ENCODE measurements around the gene CCDC39.

The CCDC39 gene

GRCh38 chr3:180698760-180699270, 19.5 kb upstream of the CCDC39 start:
- in situ Hi-C loops (cut with MboI; ENCODE audit: low sequenced_read_pairs, unreplicated experiment), result no loop called here
- TF ChIP-seq, protein P1, sequence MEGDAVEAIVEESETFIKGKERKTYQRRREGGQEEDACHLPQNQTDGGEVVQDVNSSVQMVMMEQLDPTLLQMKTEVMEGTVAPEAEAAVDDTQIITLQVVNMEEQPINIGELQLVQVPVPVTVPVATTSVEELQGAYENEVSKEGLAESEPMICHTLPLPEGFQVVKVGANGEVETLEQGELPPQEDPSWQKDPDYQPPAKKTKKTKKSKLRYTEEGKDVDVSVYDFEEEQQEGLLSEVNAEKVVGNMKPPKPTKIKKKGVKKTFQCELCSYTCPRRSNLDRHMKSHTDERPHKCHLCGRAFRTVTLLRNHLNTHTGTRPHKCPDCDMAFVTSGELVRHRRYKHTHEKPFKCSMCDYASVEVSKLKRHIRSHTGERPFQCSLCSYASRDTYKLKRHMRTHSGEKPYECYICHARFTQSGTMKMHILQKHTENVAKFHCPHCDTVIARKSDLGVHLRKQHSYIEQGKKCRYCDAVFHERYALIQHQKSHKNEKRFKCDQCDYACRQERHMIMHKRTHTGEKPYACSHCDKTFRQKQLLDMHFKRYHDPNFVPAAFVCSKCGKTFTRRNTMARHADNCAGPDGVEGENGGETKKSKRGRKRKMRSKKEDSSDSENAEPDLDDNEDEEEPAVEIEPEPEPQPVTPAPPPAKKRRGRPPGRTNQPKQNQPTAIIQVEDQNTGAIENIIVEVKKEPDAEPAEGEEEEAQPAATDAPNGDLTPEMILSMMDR (IDR thresholded peaks at IDR 0.05; ENCODE audit: borderline replicate concordance, control extremely low read depth, extremely low read depth, insufficient read depth, missing control alignments), result no peak
- DNase-seq (ENCODE audit: low spot score), result no peak

GRCh38 chr3:180694321-180694720, 15.0 kb upstream of the CCDC39 start:
- no peak for DNase-seq (ENCODE audit: low spot score)
- in situ Hi-C loops (cut with MboI; ENCODE audit: low sequenced_read_pairs, unreplicated experiment), result no loop called here

GRCh38 chr3:180693656-180694055, 14.4 kb upstream of the CCDC39 start:
- no peak for DNase-seq (ENCODE audit: low spot score)
- TF ChIP-seq, protein P1 (IDR thresholded peaks at IDR 0.05; ENCODE audit: borderline replicate concordance, control extremely low read depth, extremely low read depth, insufficient read depth, missing control alignments), result no peak
- in situ Hi-C loops (cut with MboI; ENCODE audit: low sequenced_read_pairs, unreplicated experiment), result no loop called here

More at GRCh38 chr3:180694321-180694720, 15.0 kb upstream of the CCDC39 start:
- TF ChIP-seq, protein P1 (IDR thresholded peaks at IDR 0.05; ENCODE audit: borderline replicate concordance, control extremely low read depth, extremely low read depth, insufficient read depth, missing control alignments), result no peak

DNA sequence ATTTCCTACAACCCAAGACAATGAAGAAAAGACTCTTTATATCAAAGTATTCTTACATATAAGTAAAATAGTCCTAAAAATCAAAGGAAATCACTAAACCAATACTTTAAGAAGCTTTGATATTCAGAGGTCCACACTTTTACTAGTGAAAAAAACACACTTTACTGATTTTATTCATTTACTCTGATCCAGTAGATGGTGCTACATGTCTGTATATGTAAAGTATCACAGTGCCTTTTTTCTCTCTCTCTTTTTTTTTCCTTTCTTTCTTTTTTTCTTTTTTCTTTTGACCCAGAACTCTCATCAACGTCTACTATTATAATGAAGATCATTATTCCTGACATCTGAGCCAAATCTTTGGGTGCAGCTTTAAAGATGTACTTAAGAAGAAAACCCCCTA, 10.8 kb upstream of the CCDC39 start:
- in situ Hi-C loops (cut with MboI; ENCODE audit: low sequenced_read_pairs, unreplicated experiment), result no loop called here
- TF ChIP-seq, protein P1 (IDR thresholded peaks at IDR 0.05; ENCODE audit: borderline replicate concordance, control extremely low read depth, extremely low read depth, insufficient read depth, missing control alignments), result no peak
- no peak for DNase-seq (ENCODE audit: low spot score)

GRCh38 chr3:180684807-180685206, 5.5 kb upstream of the CCDC39 start:
- in situ Hi-C loops (cut with MboI; ENCODE audit: low sequenced_read_pairs, unreplicated experiment), result no loop called here
- TF ChIP-seq, protein P1 (IDR thresholded peaks at IDR 0.05; ENCODE audit: borderline replicate concordance, control extremely low read depth, extremely low read depth, insufficient read depth, missing control alignments), result no peak
- no peak for DNase-seq (ENCODE audit: low spot score)

DNA sequence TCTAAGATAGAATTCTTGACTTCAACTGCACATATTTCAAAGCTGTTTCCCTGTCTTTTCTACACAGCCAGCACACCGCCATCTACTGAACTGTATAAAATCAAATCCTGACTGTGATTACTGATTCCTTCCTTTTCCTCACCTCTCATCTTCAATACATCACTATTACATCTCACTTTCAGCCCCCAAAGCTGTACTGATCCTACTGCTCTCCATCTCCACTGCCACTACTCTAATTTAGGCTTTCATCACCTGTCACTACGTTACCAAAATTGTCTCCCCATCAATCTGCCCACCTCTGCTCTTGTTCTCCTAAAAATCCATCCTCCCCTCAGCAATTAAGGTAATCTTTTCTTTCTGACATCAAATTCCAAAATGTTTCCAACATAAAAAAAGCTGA, 4.5 kb upstream of the CCDC39 start:
- no peak for DNase-seq (ENCODE audit: low spot score)
- in situ Hi-C loops (cut with MboI; ENCODE audit: low sequenced_read_pairs, unreplicated experiment), result no loop called here
- TF ChIP-seq, protein P1 (IDR thresholded peaks at IDR 0.05; ENCODE audit: borderline replicate concordance, control extremely low read depth, extremely low read depth, insufficient read depth, missing control alignments), result no peak

DNA sequence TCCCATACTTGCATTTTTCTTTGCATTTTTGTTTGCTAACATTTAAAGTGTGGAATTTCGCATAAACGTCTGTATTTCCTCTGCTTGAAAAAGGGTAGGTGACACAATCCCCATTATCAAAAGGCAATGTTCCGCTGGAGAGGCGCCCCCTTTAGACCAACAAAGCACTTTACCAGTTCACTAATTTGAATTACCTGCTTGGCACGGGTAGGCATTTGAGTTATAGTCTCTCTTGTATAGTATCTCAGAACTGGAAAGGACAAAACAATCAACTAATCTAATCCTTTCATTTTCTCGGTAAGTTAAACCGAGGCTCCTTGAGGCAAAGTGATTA, 775 bp upstream of the CCDC39 start:
- DNase-seq (ENCODE audit: low spot score), result peak; percentile 31
- in situ Hi-C loops (cut with MboI; ENCODE audit: low sequenced_read_pairs, unreplicated experiment), result no loop called here
- TF ChIP-seq, protein P1 (IDR thresholded peaks at IDR 0.05; ENCODE audit: borderline replicate concordance, control extremely low read depth, extremely low read depth, insufficient read depth, missing control alignments), result peak; percentile 30
